Measurements from ENCODE around the gene RNU1-1.

The RNU1-1 gene

GRCh38 chr1:16464917-16465625 lies 49.0 kb downstream of the RNU1-1 start:
- no peak overlapping the region for H3K9ac ChIP-seq (ENCODE audit: low read length)
- no peaks in the 10 kb centered on the region for H3K9me3 ChIP-seq (ENCODE audit: low read length)
- H3K27me3 ChIP-seq (ENCODE audit: control insufficient read depth in 1 of 2, insufficient read depth in 2 of 2, low read length in 2 of 2) = no peaks in the 10 kb centered on the region
- H3K27ac ChIP-seq (ENCODE audit: low read depth, low read length) = no peak overlapping the region
- H3K36me3 ChIP-seq (ENCODE audit: insufficient read depth, low read length) = peaks cover 25% of the 10 kb centered on the region
- no peak overlapping the region for H3K4me3 ChIP-seq (ENCODE audit: low read depth in 1 of 2, low read length in 2 of 2)
- H3K4me1 ChIP-seq (ENCODE audit: insufficient read depth, low read length) = no peaks in the 10 kb centered on the region

Data from muscle layer of colon (tissue), 2 donors.